ENCODE results near the gene UBE2E1. TPM values are rescaled to one million over a fixed set of nuclear protein-coding genes. Genes with fewer than 3 reads are reported as not detected.

The UBE2E1 gene
- total and polyA plus RNA-seq, 10 donors: 62.6 to 106 (median 91.2) TPM

DNA sequence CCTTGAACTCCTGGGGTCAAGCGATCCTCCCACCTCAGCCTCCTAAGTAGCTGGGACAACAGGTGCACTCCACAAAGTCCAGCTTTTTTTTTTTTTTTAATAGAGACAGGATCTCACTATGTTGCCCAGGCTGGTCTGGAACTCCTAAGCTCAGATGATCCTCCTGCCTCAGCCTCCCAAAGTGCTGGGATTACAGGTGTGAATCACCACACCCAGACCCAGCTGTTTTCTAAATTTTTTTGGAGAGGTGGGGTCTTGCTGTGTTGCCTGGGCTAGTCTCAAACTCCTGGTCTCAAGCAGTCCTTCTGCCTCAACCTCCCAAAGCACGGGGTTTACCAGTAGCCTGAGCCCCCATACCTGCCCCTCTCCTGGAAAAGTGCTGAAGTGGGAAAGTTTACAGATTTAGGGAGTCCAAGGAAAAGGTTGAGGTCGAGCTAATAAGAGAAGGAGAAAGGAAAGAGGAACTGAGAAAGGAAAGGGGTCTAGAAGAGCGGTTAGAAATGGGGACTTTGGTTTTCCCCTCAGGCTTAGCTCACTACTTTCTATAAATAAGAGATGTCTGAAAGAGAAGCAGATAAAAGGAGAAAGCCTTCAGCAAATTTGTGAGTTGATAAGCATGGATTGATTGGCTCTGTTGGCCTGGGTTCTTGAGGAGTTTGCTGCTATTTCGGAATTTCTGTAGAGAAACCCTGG is 23.6 kb downstream of the UBE2E1 start:
- Histone ChIP-seq H3K4me3 (no peak overlapping the region), H3K27me3 (replicated peaks in 1 of 7) (no peaks in the 10 kb centered on the region), H3K4me1 (peaks cover 33 to 98% (median 68%) of the 10 kb centered on the region in 6 donors), H3K27ac (peak overlapping the region in 2 of 8 donors; percentile 19 to 24), H3K9me3 (no peaks in the 10 kb centered on the region), H3K36me3 (no peaks in the 10 kb centered on the region)
- 44 to 62% (median 51%) methylated on average over 5 of the region's 5 CpGs for WGBS, 5 donors
- no peak for DNase-seq
- intact Hi-C loops (cut with DNase I; ENCODE audit: low total_unique reads): no loop called here
- TF ChIP-seq POLR2AphosphoS5 (IDR thresholded peaks at IDR 0.05) (no peak), CTCF (IDR thresholded peaks at IDR 0.05 in 8 of 11, conservative IDR thresholded peaks at IDR 0.05 in 3 of 11) (no peak), POLR2A (IDR thresholded peaks at IDR 0.05) (no peak)

DNA sequence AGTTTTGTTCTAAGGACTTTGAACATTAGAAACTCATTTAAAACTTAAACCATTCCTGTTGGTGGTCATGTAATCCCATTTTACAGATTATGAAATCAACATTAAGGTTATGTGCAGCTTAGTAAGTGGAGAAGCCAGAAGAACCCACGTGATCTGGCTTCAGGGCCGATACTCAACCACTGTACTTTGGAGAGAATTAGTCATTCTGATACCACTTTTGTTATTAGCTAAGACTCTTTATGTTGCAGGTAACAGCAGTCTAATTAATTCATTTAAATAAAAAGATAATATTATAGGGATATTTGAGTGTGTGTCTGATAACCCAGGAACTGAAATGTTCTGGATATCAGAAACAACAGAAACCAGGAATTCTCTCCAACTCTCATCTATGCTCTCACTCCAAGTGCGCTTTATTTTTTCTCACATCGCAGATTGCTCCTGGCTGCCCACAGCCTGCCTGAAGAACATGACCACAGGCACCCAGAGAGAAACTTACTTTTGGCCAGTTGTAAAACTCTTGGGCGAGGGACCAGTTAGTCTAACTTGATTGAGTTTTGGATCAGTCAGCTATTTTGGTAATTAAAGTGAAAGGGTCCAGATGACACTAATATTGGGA is 25.2 kb downstream of the UBE2E1 start:
- TF ChIP-seq CTCF (IDR thresholded peaks at IDR 0.05 in 8 of 11, conservative IDR thresholded peaks at IDR 0.05 in 3 of 11) (no peak), POLR2A (IDR thresholded peaks at IDR 0.05) (no peak), POLR2AphosphoS5 (IDR thresholded peaks at IDR 0.05) (no peak)
- Histone ChIP-seq H3K36me3 (no peaks in the 10 kb centered on the region), H3K4me1 (peaks cover 37 to 98% (median 69%) of the 10 kb centered on the region in 6 donors), H3K9me3 (no peaks in the 10 kb centered on the region), H3K4me3 (no peak overlapping the region), H3K27ac (no peak overlapping the region), H3K27me3 (replicated peaks in 1 of 7) (no peaks in the 10 kb centered on the region)
- intact Hi-C loops (cut with DNase I; ENCODE audit: low total_unique reads): no loop called here
- DNase-seq: no peak
- 71 to 85% (median 74%) methylated on average over 5 of the region's 5 CpGs for WGBS, 5 donors

DNA sequence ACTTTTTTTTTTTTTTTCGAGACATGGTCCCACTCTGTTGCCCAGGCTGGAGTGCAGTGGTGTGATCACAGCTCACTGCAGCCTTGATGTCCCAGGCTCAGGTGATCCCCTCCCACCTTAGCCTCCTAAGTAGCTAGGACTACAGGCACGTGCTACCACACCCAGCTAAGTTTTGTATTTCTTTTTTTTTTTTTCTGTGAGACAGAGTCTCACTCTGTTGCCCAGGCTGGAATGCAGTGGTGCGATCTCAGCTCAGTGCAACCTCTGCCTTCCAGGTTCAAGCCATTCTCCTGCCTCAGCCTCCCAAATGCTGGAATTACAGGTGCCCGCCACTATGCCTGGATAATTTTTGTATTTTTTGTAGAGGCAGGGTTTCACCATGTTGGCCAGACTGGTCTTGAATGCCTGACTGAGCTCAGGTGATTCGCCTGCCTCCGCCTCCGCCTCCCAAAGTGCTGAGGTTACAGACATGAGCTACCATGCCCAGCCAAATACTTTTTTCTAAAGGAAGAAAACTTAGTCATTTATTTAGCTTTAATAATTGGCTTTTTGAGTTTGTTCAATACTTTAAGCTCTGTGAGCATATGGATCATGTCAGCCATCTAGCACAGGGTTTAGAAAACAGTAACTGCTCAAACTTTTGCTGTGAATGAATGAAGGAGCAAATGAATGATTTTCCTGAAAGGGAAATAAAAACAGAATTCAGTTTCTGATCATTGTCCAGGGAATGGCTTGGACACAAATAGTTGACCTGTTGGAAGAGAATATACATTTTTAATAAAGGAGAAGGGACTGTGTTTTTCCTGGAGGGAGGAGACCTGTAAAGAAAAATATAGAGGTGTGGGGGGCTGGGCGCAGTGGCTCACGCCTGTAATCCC is 26.0 kb downstream of the UBE2E1 start:
- Histone ChIP-seq H3K27me3 (replicated peaks in 1 of 7) (no peaks in the 10 kb centered on the region), H3K27ac (no peak overlapping the region), H3K4me1 (peaks cover 34 to 98% (median 69%) of the 10 kb centered on the region in 6 donors), H3K36me3 (no peaks in the 10 kb centered on the region), H3K9me3 (no peaks in the 10 kb centered on the region), H3K4me3 (no peak overlapping the region)
- no peak for DNase-seq
- intact Hi-C loops (cut with DNase I; ENCODE audit: low total_unique reads): no loop called here
- WGBS, 5 donors: 83 to 90% (median 84%) methylated on average over 9 of the region's 9 CpGs
- TF ChIP-seq POLR2A (IDR thresholded peaks at IDR 0.05) (no peak), POLR2AphosphoS5 (IDR thresholded peaks at IDR 0.05) (no peak), CTCF (IDR thresholded peaks at IDR 0.05 in 8 of 11, conservative IDR thresholded peaks at IDR 0.05 in 3 of 11) (no peak)
